Tibial nerve (tissue), 4 donors: ENCODE data around the gene BAAT.

Source experiments
- CTCF ChIP-seq, 5 experiments: fragments of 200-600 bp in 3 of 5; fragments of 450-650 bp in 2 of 5; sonication (generic) in 3 of 5; IDR thresholded peaks; one replicate each; pipeline ENCODE4 v1.5.1; 2016 to 2019; ENCODE audit warnings: antibody characterized with exemption in 5 of 5, mild to moderate bottlenecking in 3 of 5, moderate library complexity in 2 of 5
- EP300 ChIP-seq, 2 donors: sonication (generic); formaldehyde crosslinking; IDR thresholded peaks; one replicate each; pipeline ENCODE4 v1.6.1; 2017; ENCODE audit warnings: antibody characterized with exemption in 2 of 2, mild to moderate bottlenecking in 1 of 2
- POLR2A ChIP-seq, 2 donors: fragments of 450-650 bp; IDR thresholded peaks; one replicate each; pipeline ENCODE4 v1.6.1; 2017; ENCODE audit warnings: antibody characterized with exemption in 2 of 2, mild to moderate bottlenecking in 2 of 2, moderate library complexity in 2 of 2

- TF ChIP-seq CTCF (IDR thresholded peaks at IDR 0.05) (no peak), POLR2A (IDR thresholded peaks at IDR 0.05) (no peak), EP300 (IDR thresholded peaks at IDR 0.05) (no peak)
These were observed 36.9 kb upstream of the BAAT start for GRCh38 chr9:101421653-101422065.
